H1 (cell line): ENCODE data around the gene STIM1. TPM values are rescaled to one million over a fixed set of nuclear protein-coding genes. Genes with fewer than 3 reads are reported as not detected.

Experiments
- CTCF ChIA-PET: fragments of 300-600 bp; sonication (Branson Sonifier 250); formaldehyde crosslinking; loops from one replicate; lab custom pipeline; 2021; ENCODE audit not compliant: partially characterized antibody; lab: Charles Lee
- POLR2A ChIA-PET: fragments of 300-600 bp; sonication (Branson Sonifier 250); formaldehyde crosslinking; loops from one replicate; lab custom pipeline; 2021; ENCODE audit warnings: inconsistent platforms; ENCODE audit not compliant: partially characterized antibody; lab: Charles Lee
- DNase-seq, 2 experiments: peaks; one replicate each; pipeline versions ENCODE4 v3.0.0 to v3.0.0-alpha.2; 2010 to 2022; ENCODE audit warnings: low spot score in 2 of 2, low read depth in 1 of 2, mixed read lengths in 1 of 2
- FAIRE-seq: peaks from 2 replicates; lab custom pipeline; 2011; peaks lifted over from hg19 to GRCh38; lab: Jason Lieb, UNC
- H2AFZ ChIP-seq: 2 replicates; pipeline ENCODE4 v1.8.1; 2012; ENCODE audit warnings: low read length, inconsistent platforms
- H2AK5ac ChIP-seq: 2 replicates; pipeline ENCODE4 v1.6.1; 2013; ENCODE audit warnings: low read depth, low read length
- H2BK120ac ChIP-seq: replicated peaks from 2 replicates; pipeline ENCODE3; 2013; ENCODE audit warnings: low read depth, low read length, inconsistent platforms
- H2BK12ac ChIP-seq: 2 replicates; pipeline ENCODE4 v1.6.1; 2013; ENCODE audit warnings: low read depth, low read length
- H2BK15ac ChIP-seq: 2 replicates; pipeline ENCODE4 v1.6.1; 2013; ENCODE audit warnings: low read length
- H2BK20ac ChIP-seq: 2 replicates; pipeline ENCODE4 v1.6.1; 2013; ENCODE audit warnings: low read length
- H2BK5ac ChIP-seq: 2 replicates; pipeline ENCODE4 v1.6.1; 2013; ENCODE audit warnings: low read depth, low read length
- H3K14ac ChIP-seq: 2 replicates; pipeline ENCODE4 v1.6.1; 2013; ENCODE audit warnings: inconsistent platforms; ENCODE audit not compliant: insufficient read length
- H3K18ac ChIP-seq: 2 replicates; pipeline ENCODE4 v1.6.1; 2013; ENCODE audit warnings: low read length; ENCODE audit errors: extremely low read depth
- H3K23ac ChIP-seq: 2 replicates; pipeline ENCODE4 v1.6.1; 2013; ENCODE audit warnings: inconsistent platforms; ENCODE audit not compliant: insufficient read length
- H3K23me2 ChIP-seq: 2 replicates; pipeline ENCODE4 v1.6.1; 2013; ENCODE audit warnings: low read depth, low read length
- H3K27ac ChIP-seq: 2 replicates; pipeline ENCODE4 v1.6.1; 2011; ENCODE audit warnings: low read depth, low read length, inconsistent platforms
- H3K27me3 ChIP-seq, 4 experiments: replicated peaks in 1 of 4; 1 replicate in 1 of 4; 2 replicates in 3 of 4; pipeline versions ENCODE4 v1.6.1 to v1.8.1; 2011 to 2013; ENCODE audit warnings: low read length in 3 of 4, mild to moderate bottlenecking in 3 of 4, inconsistent platforms in 2 of 4, mixed read lengths in 2 of 4, moderate library complexity in 1 of 4; ENCODE audit not compliant: control insufficient read depth in 3 of 4, insufficient read depth in 3 of 4; ENCODE audit errors: extremely low read depth in 1 of 4
- H3K36me3 ChIP-seq, 4 experiments: 2 replicates each; pipeline versions ENCODE4 v1.6.1 to v1.8.1; 2011 to 2013; ENCODE audit warnings: mild to moderate bottlenecking in 4 of 4, low read length in 3 of 4, moderate library complexity in 2 of 4, control low read depth in 1 of 4, inconsistent platforms in 1 of 4; ENCODE audit not compliant: insufficient read depth in 4 of 4, control insufficient read depth in 2 of 4
- H3K4ac ChIP-seq: replicated peaks from 2 replicates; pipeline ENCODE3; 2013; ENCODE audit warnings: low read length, low read depth, mixed read lengths, inconsistent platforms; ENCODE audit not compliant: insufficient read length
- H3K4me1 ChIP-seq, 4 experiments: replicated peaks in 1 of 4; 1 replicate in 1 of 4; 2 replicates in 3 of 4; pipeline versions ENCODE4 v1.6.1 to v1.8.1; 2011 to 2013; ENCODE audit warnings: low read length in 3 of 4, inconsistent platforms in 2 of 4, mixed read lengths in 1 of 4; ENCODE audit not compliant: insufficient read depth in 4 of 4, control insufficient read depth in 3 of 4
- H3K4me2 ChIP-seq, 2 experiments: 2 replicates each; pipeline versions ENCODE4 v1.6.1 to v1.8.1; 2011 to 2013; ENCODE audit warnings: low read depth in 2 of 2, low read length in 2 of 2, control low read depth in 1 of 2, inconsistent platforms in 1 of 2, mild to moderate bottlenecking in 1 of 2; ENCODE audit not compliant: insufficient read depth in 1 of 2
- H3K4me3 ChIP-seq, 4 experiments: fragments of 200-600, 300-600 bp in 1 of 4; sonication (generic), shearing (Covaris generic), sonication (Bioruptor Twin) in 1 of 4; 2 replicates each; pipeline versions ENCODE4 v1.5.1 to v1.8.1; 2011 to 2016; ENCODE audit warnings: low read length in 4 of 4, low read depth in 3 of 4, control low read depth in 2 of 4, inconsistent platforms in 2 of 4, mild to moderate bottlenecking in 2 of 4, mixed read lengths in 1 of 4, moderate library complexity in 1 of 4; ENCODE audit not compliant: insufficient read depth in 2 of 4; ENCODE audit errors: extremely low read depth in 1 of 4
- H3K56ac ChIP-seq: replicated peaks from 2 replicates; pipeline ENCODE3; 2013; ENCODE audit warnings: low read depth, mild to moderate bottlenecking, mixed read lengths, low read length, inconsistent platforms; ENCODE audit not compliant: insufficient read length
- H3K79me1 ChIP-seq: 2 replicates; pipeline ENCODE4 v1.6.1; 2013; ENCODE audit warnings: low read depth, low read length, control low read depth
- H3K79me2 ChIP-seq, 2 experiments: 2 replicates each; pipeline versions ENCODE4 v1.6.1 to v1.8.1; 2012 to 2013; ENCODE audit warnings: low read length in 2 of 2, mild to moderate bottlenecking in 2 of 2, inconsistent platforms in 1 of 2; ENCODE audit not compliant: insufficient read depth in 2 of 2, control insufficient read depth in 1 of 2
- H3K9ac ChIP-seq, 4 experiments: replicated peaks in 1 of 4; 1 replicate in 1 of 4; 2 replicates in 3 of 4; pipeline versions ENCODE4 v1.6.1 to v1.8.1; 2011 to 2013; ENCODE audit warnings: low read depth in 3 of 4, low read length in 3 of 4, control low read depth in 2 of 4, mild to moderate bottlenecking in 2 of 4, moderate library complexity in 2 of 4, inconsistent platforms in 1 of 4; ENCODE audit errors: extremely low read depth in 1 of 4
- H3K9me3 ChIP-seq, 2 experiments: 2 replicates each; pipeline versions ENCODE4 v1.6.1 to v1.8.1; 2012 to 2013; ENCODE audit warnings: mild to moderate bottlenecking in 2 of 2, moderate library complexity in 2 of 2, control low read depth in 1 of 2, inconsistent platforms in 1 of 2, low read depth in 1 of 2, low read length in 1 of 2, mixed read lengths in 1 of 2; ENCODE audit not compliant: insufficient read depth in 2 of 2
- H4K20me1 ChIP-seq, 2 experiments: replicated peaks in 1 of 2; 2 replicates each; pipeline versions ENCODE3 to v1.8.1; 2011 to 2013; ENCODE audit warnings: inconsistent platforms in 2 of 2, low read length in 2 of 2, mild to moderate bottlenecking in 1 of 2; ENCODE audit not compliant: insufficient read depth in 2 of 2, control insufficient read depth in 1 of 2
- H4K5ac ChIP-seq: 2 replicates; pipeline ENCODE4 v1.6.1; 2013; ENCODE audit warnings: low read length, low read depth, mixed read lengths, inconsistent platforms; ENCODE audit not compliant: insufficient read length
- H4K8ac ChIP-seq: 2 replicates; pipeline ENCODE4 v1.8.0; 2013; ENCODE audit warnings: mild to moderate bottlenecking, moderate library complexity, low read length, inconsistent platforms; ENCODE audit not compliant: insufficient read depth; ENCODE audit errors: extremely low read depth
- H4K91ac ChIP-seq: replicated peaks from 2 replicates; pipeline ENCODE3; 2013; ENCODE audit warnings: low read length, mixed read lengths, inconsistent platforms; ENCODE audit not compliant: insufficient read length
- ASH2L ChIP-seq: fragments of 200-600, 300-600 bp; sonication (generic); IDR thresholded peaks from one replicate; pipeline ENCODE4 v1.7.1; 2017; ENCODE audit warnings: low read length
- CBX5 ChIP-seq: fragments of 300-800, 300-1000 bp; sonication (generic); IDR thresholded peaks from 2 replicates; pipeline ENCODE4 v1.7.1; 2016; ENCODE audit warnings: antibody characterized with exemption, low read length, low read depth
- CHD1 ChIP-seq: IDR thresholded peaks from 2 replicates; pipeline ENCODE4 v1.6.1; 2012; ENCODE audit warnings: low read depth, low read length, improper control_type of control experiment
- CREB1 ChIP-seq: IDR thresholded peaks from 2 replicates; pipeline ENCODE4 v1.6.1; 2012; ENCODE audit warnings: inconsistent platforms
- CTCF ChIP-seq, 3 experiments: IDR thresholded peaks; 1 replicate in 2 of 3; 2 replicates in 1 of 3; pipeline versions ENCODE4 v1.5.1 to v1.6.1; 2011; ENCODE audit warnings: low read length in 3 of 3, mild to moderate bottlenecking in 3 of 3, inconsistent platforms in 2 of 3, low read depth in 1 of 3, moderate library complexity in 1 of 3; ENCODE audit not compliant: insufficient read depth in 1 of 3; ENCODE audit errors: control extremely low read depth in 1 of 3
- EP300 ChIP-seq, 2 experiments: IDR thresholded peaks; 1 replicate in 1 of 2; 2 replicates in 1 of 2; pipeline ENCODE4 v1.6.1; 2011 to 2012; ENCODE audit warnings: low read depth in 2 of 2, low read length in 2 of 2, mild to moderate bottlenecking in 2 of 2, borderline replicate concordance in 1 of 2, inconsistent platforms in 1 of 2, moderate library complexity in 1 of 2
- JUN ChIP-seq: IDR thresholded peaks from 2 replicates; pipeline ENCODE4 v1.6.1; 2011; ENCODE audit warnings: low read depth, mild to moderate bottlenecking, improper control_type of control experiment, low read length
- PHF8 ChIP-seq: fragments of 200-600 bp; sonication (generic); conservative IDR thresholded peaks from 2 replicates; pipeline ENCODE4 v1.7.1; 2012; ENCODE audit warnings: low read depth, mild to moderate bottlenecking, inconsistent platforms, low read length, moderate library complexity
- SP1 ChIP-seq: IDR thresholded peaks from 2 replicates; pipeline ENCODE4 v1.6.1; 2011; ENCODE audit warnings: low read depth, low read length
- WGBS, 2 experiments: shearing (Covaris generic) in 1 of 2; methylation state at CpG; one replicate each; pipeline versions ENCODE4 v1.1.6 to v1.1.7; 2013 to 2015; ENCODE audit warnings: low lambda C conversion rate in 2 of 2, mixed read lengths in 2 of 2, inconsistent platforms in 1 of 2, low coverage in 1 of 2, missing lambda C conversion rate in 1 of 2; ENCODE audit not compliant: insufficient replicate concordance in 2 of 2, insufficient coverage in 1 of 2, insufficient read length in 1 of 2; ENCODE audit errors: extremely low coverage in 1 of 2, missing lambda C conversion rate in 1 of 2; 5-methylcytosine and 5-hydroxymethylcytosine counted together
- polyA plus RNA-seq, 7 experiments: library from polyadenylated mRNA; depleted of rRNA in 3 of 7; stranded (reverse) in 5 of 7; unstranded in 2 of 7; fragments of >200 nt in 5 of 7; fragments of 200-250 nt in 2 of 7; gene quantifications; 1 replicate in 5 of 7; 2 replicates in 1 of 7; 4 replicates in 1 of 7; pipeline versions ENCODE4 v1.2.1 to v1.2.3, GENCODE V29; 2011 to 2013; ENCODE audit warnings: missing spikeins in 2 of 7, mixed read lengths in 2 of 7
- total RNA-seq: library from RNA; stranded (reverse); fragmentation: NEBNext Ultra II Directional; extraction: Animal tissue kit (Norgen Biotek cat#: 25700); gene quantifications from 2 replicates; pipeline ENCODE4 v1.2.1, GENCODE V29; 2021

The STIM1 gene
- total and polyA plus RNA-seq, 2 of the 8 experiments (the other 6 are each of a cell fraction or from before 2014, with no cell fraction given), result 11.1 to 12.2 TPM

- Histone ChIP-seq H3K4me1 (peaks cover 0 to 3% (median 0%) of the 10 kb centered on the region in 4 experiments; a peak in 1 of 7 replicates), H3K4ac (no peak overlapping the region), H3K23ac (no peak overlapping the region), H3K27me3 (no peaks in the 10 kb centered on the region), H3K79me2 (no peaks in the 10 kb centered on the region), H3K4me2 (no peak overlapping the region), H4K5ac (no peak overlapping the region), H3K36me3 (no peaks in the 10 kb centered on the region), H2BK120ac (no peak overlapping the region), H3K9ac (no peak overlapping the region), H2AK5ac (no peak overlapping the region), H2BK15ac (no peak overlapping the region), H3K18ac (no peak overlapping the region)
- ChIA-PET CTCF (interaction anchor here (0.6 to 1.2 kb wide), 2 partner anchors 9 to 280 kb away, joined by 3 to 4 read pairs; no protein-coding TSS in a partner anchor), POLR2A (no interaction called here)
- no peak for FAIRE-seq
- TF ChIP-seq SP1 (no peak), JUN (no peak), PHF8 (no peak), CREB1 (no peak), CHD1 (no peak), EP300 (IDR thresholded peaks at IDR 0.05; ENCODE audit: borderline replicate concordance in 1 of 2, low read depth in 2 of 2, low read length in 2 of 2) (no peak), CTCF (IDR thresholded peaks at IDR 0.05; ENCODE audit: control extremely low read depth in 1 of 3, insufficient read depth in 1 of 3, low read depth in 1 of 3, low read length in 3 of 3) (no peak), CBX5 (no peak), ASH2L (no peak)
- TF ChIP-seq, all 59 proteins: peak for 0
- Histone ChIP-seq H4K20me1 (no peaks in the 10 kb centered on the region), H3K27ac (no peak overlapping the region), H2BK5ac (no peak overlapping the region), H3K4me3 (no peak overlapping the region), H2BK20ac (no peak overlapping the region), H3K23me2 (no peaks in the 10 kb centered on the region), H4K8ac (no peak overlapping the region), H3K56ac (no peak overlapping the region), H3K79me1 (no peaks in the 10 kb centered on the region), H3K9me3 (no peaks in the 10 kb centered on the region), H2AFZ (no peak overlapping the region), H3K14ac (no peak overlapping the region), H2BK12ac (no peak overlapping the region), H4K91ac (no peak overlapping the region)
- no peak for DNase-seq
- 86% methylated on average over 3 of the region's 3 CpGs; no CpG with 5 or more reads in 1 of the 2 experiments for WGBS, 2 experiments
Observed at GRCh38 chr11:4019891-4020290, 164.4 kb downstream of the STIM1 start.
